Fibroblast of pulmonary artery (primary cell): ENCODE measurements around the gene RPL34.
A peak's percentile ranks its signal among the peaks of the same experiment; 100 is the strongest.

Source experiments
- DNase-seq: peaks from one replicate; pipeline ENCODE4 v3.0.0-alpha.2; 2010; ENCODE audit warnings: low read depth
- H3K4me3 ChIP-seq: replicated peaks from 2 replicates; pipeline ENCODE4 v1.5.1; 2011; ENCODE audit warnings: low read depth, mild to moderate bottlenecking, control low read depth, low read length, moderate library complexity
- CTCF ChIP-seq: IDR thresholded peaks from 2 replicates; pipeline ENCODE4 v1.5.1; 2011; ENCODE audit warnings: mild to moderate bottlenecking, control low read depth, low read length, inconsistent platforms; ENCODE audit errors: missing control alignments

The RPL34 gene

GRCh38 chr4:108637856-108638255, 17.5 kb downstream of the RPL34 start:
- DNase-seq: peak; percentile 20
- peak; percentile 3 for TF ChIP-seq CTCF
- H3K4me3 ChIP-seq: no peak overlapping the region

- H3K4me3 ChIP-seq: no peak overlapping the region
- DNase-seq: peak; percentile 36
- TF ChIP-seq CTCF: no peak
These were observed 23.9 kb downstream of the RPL34 start for GRCh38 chr4:108644237-108644636.

GRCh38 chr4:108646706-108647105, 26.3 kb downstream of the RPL34 start:
- DNase-seq: no peak
- H3K4me3 ChIP-seq: no peak overlapping the region
- no peak for TF ChIP-seq CTCF

GRCh38 chr4:108649863-108650211, 29.5 kb downstream of the RPL34 start:
- no peak for TF ChIP-seq CTCF
- peak overlapping the region; percentile 61 for H3K4me3 ChIP-seq
- DNase-seq: no peak

- H3K4me3 ChIP-seq: peak within 1 kb of the TSS; percentile 61
- peak; percentile 98 for DNase-seq
- TF ChIP-seq CTCF: peak; percentile 2
These were observed 30.0 kb downstream of the RPL34 start, which contains the start of gene OSTC for GRCh38 chr4:108650212-108651013. OSTC (plus strand) TSS chr4:108650599; CDS start chr4:108650656, 57 bp downstream.

GRCh38 chr4:108651014-108651791, 30.8 kb downstream of the RPL34 start:
- no peak for TF ChIP-seq CTCF
- peak; percentile 64 for DNase-seq
- peak overlapping the region; percentile 61 for H3K4me3 ChIP-seq
